BLaER1 treated with 17β-estradiol and CSF1 and Interleukin-3, amounts not matched to agents 10 nM and 100 nM (cell line): ENCODE results near the gene ZNF503.
A peak's percentile ranks its signal among the peaks of the same experiment; 100 is the strongest.

ENCODE experiments used
- H3K27ac ChIP-seq, 11 experiments: shearing (Covaris generic); formaldehyde crosslinking; 2 replicates each; pipeline ENCODE4 v1.8.1; 2022
- H3K27me3 ChIP-seq, 11 experiments: shearing (Covaris generic); formaldehyde crosslinking; 2 replicates each; pipeline ENCODE4 v1.8.1; 2022
- H3K36me3 ChIP-seq, 11 experiments: shearing (Covaris generic); formaldehyde crosslinking; 2 replicates each; pipeline ENCODE4 v1.8.1; 2022
- H3K4me1 ChIP-seq, 10 experiments: shearing (Covaris generic); formaldehyde crosslinking; 2 replicates each; pipeline ENCODE4 v1.8.1; 2022
- H3K4me2 ChIP-seq, 11 experiments: shearing (Covaris generic); formaldehyde crosslinking; 2 replicates each; pipeline ENCODE4 v1.8.1; 2022
- H3K4me3 ChIP-seq, 10 experiments: shearing (Covaris generic); formaldehyde crosslinking; 2 replicates each; pipeline ENCODE4 v1.8.1; 2022
- H3K9ac ChIP-seq, 11 experiments: shearing (Covaris generic); formaldehyde crosslinking; 2 replicates each; pipeline ENCODE4 v1.8.1; 2022
- H3K9me3 ChIP-seq, 11 experiments: shearing (Covaris generic); formaldehyde crosslinking; replicated peaks in 1 of 11; 2 replicates each; pipeline ENCODE4 v1.8.1; 2022
- H4K20me1 ChIP-seq, 11 experiments: shearing (Covaris generic); formaldehyde crosslinking; 2 replicates each; pipeline ENCODE4 v1.8.1; 2022
- Cebpa-rat ChIP-seq, 11 experiments: shearing (Covaris generic); IDR thresholded peaks; 2 replicates each; pipeline ENCODE4 v1.8.1; 2022

The ZNF503 gene

GRCh38 chr10:75426880-75427279 is 25.3 kb upstream of the ZNF503 start:
- peaks cover 8 to 41% (median 11%) of the 10 kb centered on the region in 10 experiments; a peak in 18 of 20 replicates for H3K4me1 ChIP-seq
- H3K9ac ChIP-seq, result no peak overlapping the region
- H3K27me3 ChIP-seq, result no peaks in the 10 kb centered on the region
- peak overlapping the region in 2 of 11 experiments; percentile 12 to 50; a peak in 1 of 22 replicates for H3K4me2 ChIP-seq
- H4K20me1 ChIP-seq, result no peaks in the 10 kb centered on the region
- H3K27ac ChIP-seq, result no peak overlapping the region
- H3K9me3 ChIP-seq, result peaks cover 0 to 10% (median 6%) of the 10 kb centered on the region in 11 experiments; a peak in 11 of 22 replicates
- no peaks in the 10 kb centered on the region for H3K36me3 ChIP-seq
- TF ChIP-seq Cebpa-rat (IDR thresholded peaks at IDR 0.05), result no peak
- no peak overlapping the region for H3K4me3 ChIP-seq

- no peak for TF ChIP-seq Cebpa-rat (IDR thresholded peaks at IDR 0.05)
- no peak overlapping the region for H3K9ac ChIP-seq
- H3K36me3 ChIP-seq, result no peaks in the 10 kb centered on the region
- no peaks in the 10 kb centered on the region for H4K20me1 ChIP-seq
- no peak overlapping the region for H3K4me3 ChIP-seq
- H3K4me1 ChIP-seq, result peaks cover 8 to 40% (median 10%) of the 10 kb centered on the region in 10 experiments; a peak in 18 of 20 replicates
- no peaks in the 10 kb centered on the region for H3K27me3 ChIP-seq
- no peak overlapping the region for H3K4me2 ChIP-seq
- no peaks in the 10 kb centered on the region for H3K9me3 ChIP-seq
- H3K27ac ChIP-seq, result no peak overlapping the region
Measured at GRCh38 chr10:75425291-75426079, 23.9 kb upstream of the ZNF503 start.

- Histone ChIP-seq H3K4me2 (no peak overlapping the region), H3K4me1 (peaks cover 0 to 31% (median under 1%) of the 10 kb centered on the region in 10 experiments; a peak in 9 of 20 replicates), H3K27me3 (no peaks in the 10 kb centered on the region), H3K9me3 (no peaks in the 10 kb centered on the region), H3K36me3 (no peaks in the 10 kb centered on the region), H3K4me3 (no peak overlapping the region), H3K27ac (no peak overlapping the region), H4K20me1 (no peaks in the 10 kb centered on the region), H3K9ac (no peak overlapping the region)
- TF ChIP-seq Cebpa-rat (IDR thresholded peaks at IDR 0.05), result no peak
Measured at GRCh38 chr10:75424571-75424970, 23.0 kb upstream of the ZNF503 start.

- Histone ChIP-seq H3K4me2 (no peak overlapping the region), H3K4me3 (no peak overlapping the region), H3K36me3 (no peaks in the 10 kb centered on the region), H3K9ac (no peak overlapping the region), H3K27me3 (no peaks in the 10 kb centered on the region), H3K9me3 (no peaks in the 10 kb centered on the region), H3K4me1 (peaks cover 0 to 14% (median 0%) of the 10 kb centered on the region in 10 experiments; a peak in 5 of 20 replicates), H4K20me1 (no peaks in the 10 kb centered on the region), H3K27ac (no peak overlapping the region)
- TF ChIP-seq Cebpa-rat (IDR thresholded peaks at IDR 0.05), result no peak
Measured at GRCh38 chr10:75422913-75423312, 21.3 kb upstream of the ZNF503 start.

- no peaks in the 10 kb centered on the region for H3K27me3 ChIP-seq
- H3K27ac ChIP-seq, result no peak overlapping the region
- H3K9ac ChIP-seq, result no peak overlapping the region
- no peaks in the 10 kb centered on the region for H4K20me1 ChIP-seq
- no peak for TF ChIP-seq Cebpa-rat (IDR thresholded peaks at IDR 0.05)
- H3K4me1 ChIP-seq, result no peaks in the 10 kb centered on the region
- no peak overlapping the region for H3K4me2 ChIP-seq
- no peaks in the 10 kb centered on the region for H3K36me3 ChIP-seq
- H3K4me3 ChIP-seq, result no peak overlapping the region
- no peaks in the 10 kb centered on the region for H3K9me3 ChIP-seq
Measured at GRCh38 chr10:75418712-75419111, 17.1 kb upstream of the ZNF503 start.

- Histone ChIP-seq H3K9me3 (no peaks in the 10 kb centered on the region), H3K27me3 (no peaks in the 10 kb centered on the region), H3K9ac (no peak overlapping the region), H4K20me1 (no peaks in the 10 kb centered on the region), H3K36me3 (no peaks in the 10 kb centered on the region), H3K4me3 (no peak overlapping the region), H3K4me1 (no peaks in the 10 kb centered on the region), H3K4me2 (no peak overlapping the region), H3K27ac (no peak overlapping the region)
- TF ChIP-seq Cebpa-rat (IDR thresholded peaks at IDR 0.05), result no peak
Measured at GRCh38 chr10:75418293-75418692, 16.7 kb upstream of the ZNF503 start.

- Histone ChIP-seq H3K27me3 (no peaks in the 10 kb centered on the region), H3K27ac (no peak overlapping the region), H3K4me1 (no peaks in the 10 kb centered on the region), H3K4me2 (no peak overlapping the region), H3K9me3 (no peaks in the 10 kb centered on the region), H3K36me3 (no peaks in the 10 kb centered on the region), H4K20me1 (no peaks in the 10 kb centered on the region), H3K4me3 (no peak overlapping the region), H3K9ac (no peak overlapping the region)
- TF ChIP-seq Cebpa-rat (IDR thresholded peaks at IDR 0.05), result no peak
Measured at GRCh38 chr10:75417522-75417927, 16.0 kb upstream of the ZNF503 start.

GRCh38 chr10:75414527-75414926 is 13.0 kb upstream of the ZNF503 start:
- H3K9me3 ChIP-seq, result peaks cover 0 to 4% (median 0%) of the 10 kb centered on the region in 11 experiments; a peak in 2 of 22 replicates
- H3K9ac ChIP-seq, result no peak overlapping the region
- no peak overlapping the region for H3K4me2 ChIP-seq
- no peak overlapping the region for H3K4me3 ChIP-seq
- H3K4me1 ChIP-seq, result no peaks in the 10 kb centered on the region
- TF ChIP-seq Cebpa-rat (IDR thresholded peaks at IDR 0.05), result no peak
- H3K36me3 ChIP-seq, result no peaks in the 10 kb centered on the region
- no peaks in the 10 kb centered on the region for H4K20me1 ChIP-seq
- H3K27ac ChIP-seq, result no peak overlapping the region
- H3K27me3 ChIP-seq, result peaks cover 8 to 18% (median 14%) of the 10 kb centered on the region in 11 experiments

GRCh38 chr10:75410132-75411005 is 8.8 kb upstream of the ZNF503 start:
- Histone ChIP-seq H3K4me3 (no peak overlapping the region; a peak in 1 of 20 replicates), H3K9ac (no peak overlapping the region), H4K20me1 (peaks cover 0 to 26% (median 16%) of the 10 kb centered on the region in 11 experiments; a peak in 13 of 22 replicates), H3K9me3 (peaks cover 21 to 43% (median 33%) of the 10 kb centered on the region in 11 experiments), H3K4me1 (peaks cover 0 to 10% (median 1%) of the 10 kb centered on the region in 10 experiments; a peak in 4 of 20 replicates), H3K36me3 (peaks cover 0 to 21% (median 0%) of the 10 kb centered on the region in 11 experiments; a peak in 4 of 22 replicates), H3K27ac (no peak overlapping the region), H3K27me3 (peaks cover 50 to 59% (median 56%) of the 10 kb centered on the region in 11 experiments), H3K4me2 (no peak overlapping the region)
- TF ChIP-seq Cebpa-rat (IDR thresholded peaks at IDR 0.05), result no peak
